Kidney epithelial cell (primary cell): ENCODE results near the gene KRTAP4-12. TPM values are rescaled to one million over a fixed set of nuclear protein-coding genes. Genes with fewer than 3 reads are reported as not detected.
"Not testable (repeated sequence)": the region's sequence is repeated elsewhere in the genome, so short reads cannot be mapped to it uniquely, and the experiment has no call there.

Experiments
- DNase-seq: peaks from one replicate; pipeline ENCODE4 v3.0.0-alpha.2; 2010; ENCODE audit warnings: low read depth
- H3K27me3 ChIP-seq: 2 replicates; pipeline ENCODE4 v1.6.0; 2011; ENCODE audit warnings: low read length; ENCODE audit not compliant: control insufficient read depth, insufficient read depth
- H3K36me3 ChIP-seq: 2 replicates; pipeline ENCODE4 v1.5.1; 2011; ENCODE audit warnings: low read length; ENCODE audit not compliant: control insufficient read depth, insufficient read depth
- H3K4me3 ChIP-seq: 2 replicates; pipeline ENCODE4 v1.5.1; 2011; ENCODE audit warnings: low read depth, mild to moderate bottlenecking, control low read depth, low read length
- total RNA-seq: library from RNA; depleted of rRNA; stranded (reverse); fragments of >200 nt; gene quantifications from 2 replicates; pipeline ENCODE4 v1.2.3, GENCODE V29; 2015
- TF ChIP-seq, protein P1 (sequence below): IDR thresholded peaks from 2 replicates; pipeline ENCODE4 v1.5.1; 2011; ENCODE audit warnings: mild to moderate bottlenecking, moderate library complexity, low read length, control low read depth, inconsistent platforms; ENCODE audit not compliant: insufficient read depth, poor library complexity, severe bottlenecking

Gene KRTAP4-12
- total RNA-seq, 1 donor from 2014 or later = not detected

- Histone ChIP-seq H3K36me3 (no peaks in the 10 kb centered on the region), H3K27me3 (no peaks in the 10 kb centered on the region), H3K4me3 (no peak overlapping the region)
- TF ChIP-seq, protein P1, sequence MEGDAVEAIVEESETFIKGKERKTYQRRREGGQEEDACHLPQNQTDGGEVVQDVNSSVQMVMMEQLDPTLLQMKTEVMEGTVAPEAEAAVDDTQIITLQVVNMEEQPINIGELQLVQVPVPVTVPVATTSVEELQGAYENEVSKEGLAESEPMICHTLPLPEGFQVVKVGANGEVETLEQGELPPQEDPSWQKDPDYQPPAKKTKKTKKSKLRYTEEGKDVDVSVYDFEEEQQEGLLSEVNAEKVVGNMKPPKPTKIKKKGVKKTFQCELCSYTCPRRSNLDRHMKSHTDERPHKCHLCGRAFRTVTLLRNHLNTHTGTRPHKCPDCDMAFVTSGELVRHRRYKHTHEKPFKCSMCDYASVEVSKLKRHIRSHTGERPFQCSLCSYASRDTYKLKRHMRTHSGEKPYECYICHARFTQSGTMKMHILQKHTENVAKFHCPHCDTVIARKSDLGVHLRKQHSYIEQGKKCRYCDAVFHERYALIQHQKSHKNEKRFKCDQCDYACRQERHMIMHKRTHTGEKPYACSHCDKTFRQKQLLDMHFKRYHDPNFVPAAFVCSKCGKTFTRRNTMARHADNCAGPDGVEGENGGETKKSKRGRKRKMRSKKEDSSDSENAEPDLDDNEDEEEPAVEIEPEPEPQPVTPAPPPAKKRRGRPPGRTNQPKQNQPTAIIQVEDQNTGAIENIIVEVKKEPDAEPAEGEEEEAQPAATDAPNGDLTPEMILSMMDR = no peak
- DNase-seq = no peak
Observed at GRCh38 chr17:41118721-41119120, 5.3 kb downstream of the KRTAP4-12 start.

DNA sequence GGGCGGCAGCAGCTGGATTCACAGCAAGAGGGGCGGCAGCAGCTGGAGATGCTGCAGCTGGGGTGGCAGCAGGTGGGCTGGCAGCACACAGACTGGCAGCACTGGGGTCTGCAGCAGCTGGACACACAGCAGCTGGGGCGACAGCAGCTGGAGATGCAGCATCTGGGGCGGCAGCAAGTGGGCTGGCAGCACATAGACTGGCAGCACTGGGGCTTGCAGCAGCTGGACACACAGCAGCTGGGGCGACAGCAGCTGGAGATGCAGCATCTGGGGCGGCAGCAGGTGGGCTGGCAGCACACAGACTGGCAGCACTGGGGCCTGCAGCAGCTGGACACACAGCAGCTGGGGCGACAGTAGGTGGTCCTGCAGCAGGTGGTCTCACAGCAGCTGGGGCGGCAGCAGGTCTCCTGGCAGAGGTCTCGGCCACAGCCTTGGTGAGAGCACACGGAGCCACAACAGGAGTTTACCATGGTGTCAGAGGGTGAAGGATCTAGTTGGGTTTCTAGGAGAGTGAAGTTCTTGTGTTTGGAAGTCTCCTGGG is 6.1 kb downstream of the KRTAP4-12 start, which contains the start of gene KRTAP4-11:
TSS of gene KRTAP4-11 (minus strand) at position 528 of the 541 bp plus-strand sequence. CDS start at position 470, 58 bp downstream.
- H3K4me3 ChIP-seq, H3K27me3 ChIP-seq, DNase-seq, H3K36me3 ChIP-seq: not testable (repeated sequence)

- DNase-seq = no peak
- TF ChIP-seq, protein P1 = no peak
- no peaks in the 10 kb centered on the region for H3K36me3 ChIP-seq
- no peak overlapping the region for H3K4me3 ChIP-seq
- H3K27me3 ChIP-seq = no peaks in the 10 kb centered on the region
Observed at GRCh38 chr17:41116297-41116696, 7.7 kb downstream of the KRTAP4-12 start.

- no peaks in the 10 kb centered on the region for H3K27me3 ChIP-seq
- H3K4me3 ChIP-seq = no peak overlapping the region
- no peaks in the 10 kb centered on the region for H3K36me3 ChIP-seq
- no peak for DNase-seq
- TF ChIP-seq, protein P1 = no peak
Observed at GRCh38 chr17:41111151-41111885, 12.7 kb downstream of the KRTAP4-12 start.

- not testable (repeated sequence) for H3K27me3 ChIP-seq, H3K4me3 ChIP-seq, H3K36me3 ChIP-seq, DNase-seq
Observed at GRCh38 chr17:41108728-41109386, 15.1 kb downstream of the KRTAP4-12 start.

- TF ChIP-seq, protein P1 = no peak
- H3K4me3 ChIP-seq = no peak overlapping the region
- no peak for DNase-seq
- H3K27me3 ChIP-seq = no peaks in the 10 kb centered on the region
- H3K36me3 ChIP-seq = no peaks in the 10 kb centered on the region
Observed at GRCh38 chr17:41107941-41108450, 16.0 kb downstream of the KRTAP4-12 start.

- not testable (repeated sequence) for DNase-seq, H3K27me3 ChIP-seq, H3K4me3 ChIP-seq
Observed at GRCh38 chr17:41105347-41105746, 18.6 kb downstream of the KRTAP4-12 start, which contains the start of gene KRTAP4-9. Gene KRTAP4-9 (plus strand): TSS chr17:41105389. CDS start chr17:41105389, 0 bp downstream.

GRCh38 chr17:41104386-41105038 is 19.5 kb downstream of the KRTAP4-12 start:
- H3K4me3 ChIP-seq, H3K36me3 ChIP-seq, H3K27me3 ChIP-seq: not testable (repeated sequence)
- peak; percentile 29 for DNase-seq

More at GRCh38 chr17:41105347-41105746, 18.6 kb downstream of the KRTAP4-12 start, which contains the start of gene KRTAP4-9:
- not testable (repeated sequence) for H3K36me3 ChIP-seq
